Body of pancreas (tissue), 4 donors: ENCODE results near the gene TLN1. TPM values are rescaled to one million over a fixed set of nuclear protein-coding genes. Genes with fewer than 3 reads are reported as not detected.

Source experiments
- ATAC-seq: fragments of 150-250 bp; one replicate; pipeline ENCODE4 v1.9.1; 2016
- DNase-seq, 4 donors: peaks; one replicate each; pipeline ENCODE4 v3.0.0-alpha.2; 2019
- H3K27ac ChIP-seq, 4 donors: fragments of 200-600 bp; sonication (generic); 1 replicate in 3 of 4; 2 replicates in 1 of 4; pipeline versions ENCODE4 v1.5.1 to v1.6.1; 2016 to 2019; ENCODE audit warnings: mild to moderate bottlenecking in 1 of 4, mixed read lengths in 1 of 4, moderate library complexity in 1 of 4
- H3K27me3 ChIP-seq, 2 donors: fragments of 200-600 bp; sonication (generic); one replicate each; pipeline ENCODE4 v1.6.0; 2016; ENCODE audit warnings: mild to moderate bottlenecking in 1 of 2
- H3K36me3 ChIP-seq, 2 donors: fragments of 200-600 bp; sonication (generic); replicated peaks in 1 of 2; 2 replicates each; pipeline ENCODE4 v1.5.1; 2016; ENCODE audit warnings: low read depth in 2 of 2; ENCODE audit not compliant: insufficient read depth in 1 of 2
- H3K4me1 ChIP-seq: fragments of 200-600 bp; sonication (generic); one replicate; pipeline ENCODE4 v1.6.0; 2016
- H3K4me3 ChIP-seq, 2 donors: fragments of 200-600 bp; sonication (generic); 1 replicate in 1 of 2; 2 replicates in 1 of 2; pipeline ENCODE4 v1.5.1; 2016 to 2019
- H3K9me3 ChIP-seq, 3 donors: fragments of 200-600 bp; sonication (generic); 1 replicate in 2 of 3; 2 replicates in 1 of 3; pipeline ENCODE4 v1.5.1; 2016
- POLR2A ChIP-seq, 3 donors: fragments of 450-650 bp; IDR thresholded peaks; one replicate each; pipeline ENCODE4 v1.6.1; 2016; ENCODE audit warnings: antibody characterized with exemption in 3 of 3, mild to moderate bottlenecking in 2 of 3
- WGBS, 2 donors: methylation state at CpG; one replicate each; pipeline ENCODE4 v1.1.5; 2017; 5-methylcytosine and 5-hydroxymethylcytosine counted together
- intact Hi-C: fragments of 100-400 bp; cut with DNase I; formaldehyde crosslinking; loops from one replicate; pipeline ENCODE4 v1.15.1; 2023
- total RNA-seq, 2 donors: library from RNA; depleted of rRNA; stranded (reverse); fragments of >200 nt; gene quantifications; one replicate each; pipeline ENCODE4 v1.1.0, GENCODE V29; 2016
- TF ChIP-seq, protein P1 (sequence below), 7 experiments: fragments of 450-650 bp in 4 of 7; fragments of 200-600 bp in 3 of 7; sonication (generic) in 3 of 7; IDR thresholded peaks; one replicate each; pipeline ENCODE4 v1.5.1; 2016 to 2019; ENCODE audit warnings: antibody characterized with exemption in 7 of 7

The TLN1 gene
- total RNA-seq, 2 donors from 2014 or later, result 93.7 to 130 TPM

DNA sequence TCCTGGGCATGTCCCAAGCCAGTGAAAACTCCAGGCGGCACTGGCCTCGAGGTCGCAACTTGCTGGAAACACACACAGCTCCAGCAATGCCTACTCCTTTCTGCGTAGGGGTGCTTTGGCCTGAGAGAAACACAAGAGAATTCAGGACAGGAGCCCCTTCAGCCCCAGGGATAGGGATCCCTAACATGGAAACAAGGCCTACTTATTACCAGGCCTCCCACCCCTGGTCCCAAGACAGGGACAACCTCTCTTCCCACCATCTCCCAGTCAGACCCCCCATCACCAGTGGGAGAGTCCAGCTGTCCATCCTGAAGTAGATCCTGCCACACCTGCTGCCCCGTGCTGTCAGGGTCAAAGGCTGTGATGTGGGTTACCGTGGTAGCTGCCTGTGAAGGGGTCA is 8.2 kb upstream of the TLN1 start:
- TF ChIP-seq, protein P1, sequence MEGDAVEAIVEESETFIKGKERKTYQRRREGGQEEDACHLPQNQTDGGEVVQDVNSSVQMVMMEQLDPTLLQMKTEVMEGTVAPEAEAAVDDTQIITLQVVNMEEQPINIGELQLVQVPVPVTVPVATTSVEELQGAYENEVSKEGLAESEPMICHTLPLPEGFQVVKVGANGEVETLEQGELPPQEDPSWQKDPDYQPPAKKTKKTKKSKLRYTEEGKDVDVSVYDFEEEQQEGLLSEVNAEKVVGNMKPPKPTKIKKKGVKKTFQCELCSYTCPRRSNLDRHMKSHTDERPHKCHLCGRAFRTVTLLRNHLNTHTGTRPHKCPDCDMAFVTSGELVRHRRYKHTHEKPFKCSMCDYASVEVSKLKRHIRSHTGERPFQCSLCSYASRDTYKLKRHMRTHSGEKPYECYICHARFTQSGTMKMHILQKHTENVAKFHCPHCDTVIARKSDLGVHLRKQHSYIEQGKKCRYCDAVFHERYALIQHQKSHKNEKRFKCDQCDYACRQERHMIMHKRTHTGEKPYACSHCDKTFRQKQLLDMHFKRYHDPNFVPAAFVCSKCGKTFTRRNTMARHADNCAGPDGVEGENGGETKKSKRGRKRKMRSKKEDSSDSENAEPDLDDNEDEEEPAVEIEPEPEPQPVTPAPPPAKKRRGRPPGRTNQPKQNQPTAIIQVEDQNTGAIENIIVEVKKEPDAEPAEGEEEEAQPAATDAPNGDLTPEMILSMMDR (IDR thresholded peaks at IDR 0.05), result no peak
- TF ChIP-seq POLR2A (IDR thresholded peaks at IDR 0.05), result no peak
- DNase-seq (peak in 1 of 4 donors; percentile 10), ATAC-seq (no peak)
- Histone ChIP-seq H3K9me3 (no peaks in the 10 kb centered on the region), H3K4me3 (no peak overlapping the region), H3K36me3 (peaks cover 20 to 44% of the 10 kb centered on the region in 2 donors), H3K27me3 (no peaks in the 10 kb centered on the region), H3K27ac (no peak overlapping the region), H3K4me1 (no peaks in the 10 kb centered on the region)
- 89 to 97% methylated on average over 5 to 6 of the region's 6 CpGs for WGBS, 2 donors
- intact Hi-C loops, result no loop called here

GRCh38 chr9:35738924-35739323 is 6.9 kb upstream of the TLN1 start:
- ATAC-seq, result no peak
- H3K4me1 ChIP-seq, result peaks cover 3% of the 10 kb centered on the region
- 85% methylated on average over 7 of the region's 7 CpGs for WGBS, 2 donors
- no peaks in the 10 kb centered on the region for H3K27me3 ChIP-seq
- peaks cover 20 to 45% of the 10 kb centered on the region in 2 donors for H3K36me3 ChIP-seq
- DNase-seq, result no peak
- H3K27ac ChIP-seq, result no peak overlapping the region
- intact Hi-C loops, result no loop called here
- H3K4me3 ChIP-seq, result no peak overlapping the region
- no peaks in the 10 kb centered on the region for H3K9me3 ChIP-seq
- TF ChIP-seq, protein P1 (IDR thresholded peaks at IDR 0.05), result no peak
- no peak for TF ChIP-seq POLR2A (IDR thresholded peaks at IDR 0.05)

DNA sequence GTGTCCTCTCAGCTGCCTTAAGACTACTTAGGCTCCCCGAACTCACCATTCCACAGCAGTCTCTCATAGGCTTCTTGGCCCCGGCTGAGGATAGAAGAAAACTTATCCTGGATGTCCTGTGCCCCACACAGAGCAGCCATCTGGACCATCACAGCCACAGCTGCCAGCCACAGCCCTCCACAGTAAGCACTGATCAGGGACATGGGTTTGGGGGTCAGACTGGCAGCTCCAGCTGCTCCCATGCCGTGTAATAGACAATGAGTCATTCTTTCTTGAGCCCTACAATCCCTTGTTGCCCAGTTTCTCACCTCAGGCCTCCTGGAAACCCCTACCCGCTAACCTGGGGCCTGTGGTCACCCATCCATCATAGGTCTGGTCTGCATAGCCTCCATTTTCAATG is 6.2 kb upstream of the TLN1 start:
- 80 to 83% methylated on average over 4 of the region's 4 CpGs for WGBS, 2 donors
- intact Hi-C loops, result no loop called here
- ATAC-seq, result no peak
- Histone ChIP-seq H3K27ac (no peak overlapping the region), H3K36me3 (peaks cover 20 to 43% of the 10 kb centered on the region in 2 donors), H3K4me1 (peaks cover 10% of the 10 kb centered on the region), H3K4me3 (no peak overlapping the region), H3K9me3 (no peaks in the 10 kb centered on the region), H3K27me3 (no peaks in the 10 kb centered on the region)
- TF ChIP-seq POLR2A (IDR thresholded peaks at IDR 0.05), result no peak
- TF ChIP-seq, protein P1 (IDR thresholded peaks at IDR 0.05), result no peak
- no peak for DNase-seq

DNA sequence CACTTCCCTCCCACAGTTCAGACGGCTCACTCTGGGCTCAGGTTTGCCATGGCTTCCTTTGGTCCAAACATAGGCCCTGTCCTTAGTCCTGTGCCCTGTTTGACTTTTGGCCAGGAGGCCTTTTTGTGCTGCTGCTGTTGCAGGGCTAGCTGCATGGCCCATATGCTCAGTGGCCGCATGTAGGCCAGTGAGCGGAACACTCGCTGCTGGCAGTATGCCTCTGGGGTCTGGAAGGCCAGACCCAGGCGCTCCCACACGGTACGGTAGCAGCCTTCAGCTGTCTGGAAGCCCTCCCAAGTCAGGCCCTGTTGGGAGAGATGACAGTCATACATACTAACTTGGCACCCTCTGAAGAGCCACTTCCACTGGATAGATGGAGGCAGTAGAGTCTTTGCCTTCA is 5.1 kb upstream of the TLN1 start:
- peaks cover 13% of the 10 kb centered on the region for H3K4me1 ChIP-seq
- H3K9me3 ChIP-seq, result no peaks in the 10 kb centered on the region
- H3K4me3 ChIP-seq, result no peak overlapping the region
- H3K27ac ChIP-seq, result no peak overlapping the region
- H3K27me3 ChIP-seq, result no peaks in the 10 kb centered on the region
- ATAC-seq (no peak), DNase-seq (no peak)
- TF ChIP-seq, protein P1 (IDR thresholded peaks at IDR 0.05), result no peak
- TF ChIP-seq POLR2A (IDR thresholded peaks at IDR 0.05), result no peak
- 73 to 78% methylated on average over 6 to 7 of the region's 7 CpGs for WGBS, 2 donors
- intact Hi-C loops, result no loop called here
- H3K36me3 ChIP-seq, result peaks cover 20 to 42% of the 10 kb centered on the region in 2 donors

GRCh38 chr9:35736201-35736633 is 4.2 kb upstream of the TLN1 start:
- Histone ChIP-seq H3K27ac (no peak overlapping the region), H3K4me1 (peaks cover 14% of the 10 kb centered on the region), H3K9me3 (no peaks in the 10 kb centered on the region), H3K36me3 (peaks cover 20 to 39% of the 10 kb centered on the region in 2 donors), H3K4me3 (no peak overlapping the region), H3K27me3 (no peaks in the 10 kb centered on the region)
- DNase-seq (peak; percentile 68 to 79 (median 73)), ATAC-seq (no peak)
- TF ChIP-seq, protein P1 (IDR thresholded peaks at IDR 0.05), result peak; percentile 62 to 81 (median 74)
- no peak for TF ChIP-seq POLR2A (IDR thresholded peaks at IDR 0.05)
- intact Hi-C loops, result no loop called here
- 30 to 61% methylated on average over 2 to 5 of the region's 5 CpGs for WGBS, 2 donors
